Activated T-helper 1 cell treated with anti-CD3 and anti-CD28 coated beads, Interleukin-12 subunit alpha, Interleukin-12 subunit beta, Interleukin-2, Interleukin-4 antibody, amounts not matched to agents 30 ng/mL and 10 ng/mL and 1 ng/mL, durations not matched to agents 14 hours and 24 hours and 36 hours (primary cell): ENCODE measurements around the gene PDYN. TPM values are rescaled to one million over a fixed set of nuclear protein-coding genes. Genes with fewer than 3 reads are reported as not detected.

ENCODE experiments used
- DNase-seq: peaks from one replicate; pipeline ENCODE4 v3.0.0; 2021; ENCODE audit warnings: low spot score
- H3K27ac Mint-ChIP-seq: one replicate; pipeline ENCODE4 v1.8.0; 2021; ENCODE audit warnings: mild to moderate bottlenecking, mixed read lengths
- H3K27me3 Mint-ChIP-seq: one replicate; pipeline ENCODE4 v1.8.0; 2022; ENCODE audit warnings: mild to moderate bottlenecking, moderate library complexity, mixed read lengths; ENCODE audit not compliant: insufficient read depth
- H3K36me3 Mint-ChIP-seq: one replicate; pipeline ENCODE4 v1.8.0; 2021; ENCODE audit warnings: low read depth, mixed read lengths
- H3K4me1 Mint-ChIP-seq: one replicate; pipeline ENCODE4 v1.8.0; 2021; ENCODE audit warnings: low read depth, mixed read lengths
- H3K4me3 Mint-ChIP-seq: one replicate; pipeline ENCODE4 v1.8.0; 2021; ENCODE audit warnings: mild to moderate bottlenecking, moderate library complexity, mixed read lengths
- H3K9me3 Mint-ChIP-seq: one replicate; pipeline ENCODE4 v1.8.0; 2021; ENCODE audit warnings: mixed read lengths
- intact Hi-C: fragments of 100-400 bp; cut with micrococcal nuclease; formaldehyde crosslinking; loops from one replicate; pipeline ENCODE4 v1.15.1; 2024
- total RNA-seq: library from RNA; stranded (reverse); gene quantifications from 2 replicates; pipeline ENCODE4 v1.2.3, GENCODE V29; 2022

Gene PDYN
- total RNA-seq, 1 donor from 2014 or later: not detected

- intact Hi-C loops: no loop called here
- Mint-ChIP-seq H3K9me3 (no peaks in the 10 kb centered on the region), H3K36me3 (no peaks in the 10 kb centered on the region), H3K4me1 (no peaks in the 10 kb centered on the region), H3K27me3 (peaks cover 32% of the 10 kb centered on the region), H3K4me3 (no peak overlapping the region), H3K27ac (no peak overlapping the region)
- no peak for DNase-seq
These were observed 50.4 kb downstream of the PDYN start for GRCh38 chr20:1943275-1944002.

GRCh38 chr20:1942486-1943274, 51.2 kb downstream of the PDYN start:
- no peaks in the 10 kb centered on the region for H3K36me3 Mint-ChIP-seq
- H3K27ac Mint-ChIP-seq: no peak overlapping the region

GRCh38 chr20:1942061-1942460, 51.8 kb downstream of the PDYN start:
- Mint-ChIP-seq H3K9me3 (no peaks in the 10 kb centered on the region), H3K4me1 (no peaks in the 10 kb centered on the region), H3K36me3 (no peaks in the 10 kb centered on the region), H3K27me3 (peaks cover 23% of the 10 kb centered on the region), H3K4me3 (no peak overlapping the region), H3K27ac (no peak overlapping the region)
- intact Hi-C loops: no loop called here
- no peak for DNase-seq

More at GRCh38 chr20:1942486-1943274, 51.2 kb downstream of the PDYN start:
- Mint-ChIP-seq H3K9me3 (no peaks in the 10 kb centered on the region), H3K27me3 (peaks cover 27% of the 10 kb centered on the region), H3K4me3 (no peak overlapping the region), H3K4me1 (no peaks in the 10 kb centered on the region)
- DNase-seq: no peak
- intact Hi-C loops: no loop called here

- intact Hi-C loops: no loop called here
- no peak overlapping the region for H3K27ac Mint-ChIP-seq
- H3K9me3 Mint-ChIP-seq: no peaks in the 10 kb centered on the region
- H3K4me1 Mint-ChIP-seq: no peaks in the 10 kb centered on the region
- no peak overlapping the region for H3K4me3 Mint-ChIP-seq
- peaks cover 17% of the 10 kb centered on the region for H3K27me3 Mint-ChIP-seq
- H3K36me3 Mint-ChIP-seq: no peaks in the 10 kb centered on the region
- no peak for DNase-seq
These were observed 52.6 kb downstream of the PDYN start for GRCh38 chr20:1941226-1941625.

- Mint-ChIP-seq H3K27ac (no peak overlapping the region), H3K36me3 (no peaks in the 10 kb centered on the region), H3K4me1 (no peaks in the 10 kb centered on the region), H3K9me3 (no peaks in the 10 kb centered on the region), H3K27me3 (peaks cover 17% of the 10 kb centered on the region), H3K4me3 (no peak overlapping the region)
- intact Hi-C loops: no loop called here
- DNase-seq: no peak
These were observed 53.3 kb downstream of the PDYN start for GRCh38 chr20:1940581-1940980.

- Mint-ChIP-seq H3K27me3 (peaks cover 8% of the 10 kb centered on the region), H3K9me3 (no peaks in the 10 kb centered on the region), H3K4me3 (no peak overlapping the region), H3K27ac (no peak overlapping the region), H3K36me3 (no peaks in the 10 kb centered on the region), H3K4me1 (no peaks in the 10 kb centered on the region)
- intact Hi-C loops: no loop called here
- no peak for DNase-seq
These were observed 54.6 kb downstream of the PDYN start for GRCh38 chr20:1939270-1939595.

- H3K4me3 Mint-ChIP-seq: no peak overlapping the region
- H3K9me3 Mint-ChIP-seq: no peaks in the 10 kb centered on the region
- no peak overlapping the region for H3K27ac Mint-ChIP-seq
- intact Hi-C loops: no loop called here
- peaks cover 8% of the 10 kb centered on the region for H3K27me3 Mint-ChIP-seq
- H3K4me1 Mint-ChIP-seq: no peaks in the 10 kb centered on the region
- H3K36me3 Mint-ChIP-seq: no peaks in the 10 kb centered on the region
- no peak for DNase-seq
These were observed 55.2 kb downstream of the PDYN start for GRCh38 chr20:1938464-1939269.

- DNase-seq: no peak
- Mint-ChIP-seq H3K4me1 (no peaks in the 10 kb centered on the region), H3K9me3 (no peaks in the 10 kb centered on the region), H3K4me3 (no peak overlapping the region), H3K36me3 (no peaks in the 10 kb centered on the region), H3K27ac (no peak overlapping the region), H3K27me3 (peaks cover 2% of the 10 kb centered on the region)
- intact Hi-C loops: no loop called here
These were observed 56.4 kb downstream of the PDYN start for GRCh38 chr20:1937316-1937976.

- intact Hi-C loops: no loop called here
- Mint-ChIP-seq H3K9me3 (no peaks in the 10 kb centered on the region), H3K27ac (no peak overlapping the region), H3K4me3 (no peak overlapping the region), H3K27me3 (peaks cover 3% of the 10 kb centered on the region), H3K4me1 (no peaks in the 10 kb centered on the region), H3K36me3 (no peaks in the 10 kb centered on the region)
- no peak for DNase-seq
These were observed 58.0 kb downstream of the PDYN start for GRCh38 chr20:1935696-1936366.

- Mint-ChIP-seq H3K9me3 (no peaks in the 10 kb centered on the region), H3K4me3 (no peak overlapping the region), H3K36me3 (no peaks in the 10 kb centered on the region), H3K27me3 (peaks cover 3% of the 10 kb centered on the region), H3K27ac (no peak overlapping the region), H3K4me1 (no peaks in the 10 kb centered on the region)
- intact Hi-C loops: no loop called here
- DNase-seq: no peak
These were observed 58.9 kb downstream of the PDYN start for GRCh38 chr20:1934721-1935573.

- Mint-ChIP-seq H3K27ac (no peak overlapping the region), H3K9me3 (no peaks in the 10 kb centered on the region), H3K4me1 (no peaks in the 10 kb centered on the region), H3K4me3 (no peak overlapping the region), H3K27me3 (peaks cover 3% of the 10 kb centered on the region), H3K36me3 (no peaks in the 10 kb centered on the region)
- DNase-seq: no peak
- intact Hi-C loops: no loop called here
These were observed 59.7 kb downstream of the PDYN start for GRCh38 chr20:1934156-1934555.

- DNase-seq: no peak
- Mint-ChIP-seq H3K4me1 (no peaks in the 10 kb centered on the region), H3K4me3 (no peak overlapping the region), H3K9me3 (no peaks in the 10 kb centered on the region), H3K27me3 (peaks cover 3% of the 10 kb centered on the region), H3K27ac (no peak overlapping the region), H3K36me3 (no peaks in the 10 kb centered on the region)
- intact Hi-C loops: no loop called here
These were observed 60.4 kb downstream of the PDYN start for GRCh38 chr20:1933465-1933870.
